EL (cell line): ENCODE measurements around the gene DPY19L3.
"Not testable (repeated sequence)": the region's sequence is repeated elsewhere in the genome, so short reads cannot be mapped to it uniquely, and the experiment has no call there.

ENCODE experiments used
- DNase-seq: peaks from one replicate; pipeline ENCODE4 v3.0.0-alpha.2; 2016

Gene DPY19L3, protein sequence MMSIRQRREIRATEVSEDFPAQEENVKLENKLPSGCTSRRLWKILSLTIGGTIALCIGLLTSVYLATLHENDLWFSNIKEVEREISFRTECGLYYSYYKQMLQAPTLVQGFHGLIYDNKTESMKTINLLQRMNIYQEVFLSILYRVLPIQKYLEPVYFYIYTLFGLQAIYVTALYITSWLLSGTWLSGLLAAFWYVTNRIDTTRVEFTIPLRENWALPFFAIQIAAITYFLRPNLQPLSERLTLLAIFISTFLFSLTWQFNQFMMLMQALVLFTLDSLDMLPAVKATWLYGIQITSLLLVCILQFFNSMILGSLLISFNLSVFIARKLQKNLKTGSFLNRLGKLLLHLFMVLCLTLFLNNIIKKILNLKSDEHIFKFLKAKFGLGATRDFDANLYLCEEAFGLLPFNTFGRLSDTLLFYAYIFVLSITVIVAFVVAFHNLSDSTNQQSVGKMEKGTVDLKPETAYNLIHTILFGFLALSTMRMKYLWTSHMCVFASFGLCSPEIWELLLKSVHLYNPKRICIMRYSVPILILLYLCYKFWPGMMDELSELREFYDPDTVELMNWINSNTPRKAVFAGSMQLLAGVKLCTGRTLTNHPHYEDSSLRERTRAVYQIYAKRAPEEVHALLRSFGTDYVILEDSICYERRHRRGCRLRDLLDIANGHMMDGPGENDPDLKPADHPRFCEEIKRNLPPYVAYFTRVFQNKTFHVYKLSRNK

DNA sequence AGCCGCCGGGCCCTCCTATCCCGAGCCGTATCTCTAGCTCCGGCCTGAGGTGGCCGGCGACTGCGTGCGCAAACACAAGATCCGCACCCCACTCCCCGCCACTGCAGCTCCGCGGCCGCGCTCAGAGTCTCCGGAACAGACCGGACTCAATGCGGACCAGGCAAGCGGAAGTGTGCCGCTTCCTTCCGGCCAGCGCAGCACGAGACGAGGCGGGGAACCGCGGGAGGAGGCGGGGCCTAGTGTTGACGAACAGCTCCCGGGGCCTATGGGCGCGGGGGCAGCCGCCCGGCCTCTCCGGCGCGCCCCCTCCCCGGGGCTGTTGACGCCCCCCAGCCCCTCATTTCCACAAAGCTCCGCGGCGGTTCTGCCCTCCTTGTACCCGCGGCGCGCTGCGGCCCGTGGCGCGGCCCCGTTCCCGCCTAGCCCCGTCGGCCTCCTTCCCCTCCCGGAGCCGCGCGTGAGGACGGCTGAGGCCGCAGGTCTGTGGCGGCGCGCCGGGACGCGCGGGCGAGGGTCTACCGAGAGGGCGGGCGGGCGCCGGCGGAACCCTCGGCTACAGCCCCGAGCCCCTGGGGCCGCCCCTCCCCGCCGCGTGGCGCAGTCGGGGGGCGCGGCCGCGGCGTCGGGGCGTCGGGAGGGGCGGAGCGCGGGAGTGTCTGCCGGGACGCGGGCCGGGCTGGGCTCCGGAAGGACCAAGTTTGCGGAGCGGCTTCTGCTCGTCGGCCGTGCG lies at the start of gene DPY19L3:
Gene DPY19L3, plus strand, starts transcription at position 340 of the 730 bp plus-strand sequence. CDS start 2,484 bp downstream, outside the sequence.
- peak; percentile 92 for DNase-seq

DNA sequence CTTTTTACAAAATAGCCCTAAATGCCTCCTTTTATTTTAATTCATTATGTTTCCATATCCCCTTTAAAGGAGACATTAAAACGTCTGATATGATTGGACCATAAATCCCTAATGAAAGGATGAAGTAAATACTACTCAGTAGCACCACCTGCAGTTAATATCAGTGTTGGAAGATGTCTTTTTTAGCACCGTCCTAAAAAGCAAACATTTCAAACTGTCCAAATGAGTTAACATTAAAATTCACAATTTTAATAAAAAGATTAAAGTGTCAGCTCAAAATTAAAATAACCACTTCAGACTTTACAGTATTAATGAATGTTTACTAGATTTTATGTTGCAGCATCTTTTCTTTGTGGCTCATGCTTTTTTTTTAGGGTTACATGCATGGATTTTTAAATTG lies 47.9 kb upstream of the DPY19L3 start:
- DNase-seq, result no peak

DNA sequence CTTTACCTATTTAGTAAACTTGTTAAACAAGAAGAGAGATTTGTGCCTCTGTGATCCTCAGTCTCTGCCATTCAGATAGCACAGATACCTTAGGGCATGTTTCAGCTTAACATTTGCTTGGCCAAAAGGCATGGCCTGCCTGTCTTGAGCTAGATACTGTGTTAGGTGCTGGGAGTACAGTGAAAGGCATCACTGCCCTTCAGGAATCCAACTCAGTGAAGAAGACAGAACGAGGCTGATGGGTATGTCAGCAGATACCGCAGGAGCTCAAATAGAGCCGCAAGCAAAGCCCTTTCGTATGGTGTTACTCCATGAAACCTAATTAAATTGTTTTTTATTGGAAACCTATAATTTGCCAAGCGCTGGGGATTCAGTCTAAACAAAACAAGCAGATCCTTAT lies 47.2 kb upstream of the DPY19L3 start:
- no peak for DNase-seq

DNA sequence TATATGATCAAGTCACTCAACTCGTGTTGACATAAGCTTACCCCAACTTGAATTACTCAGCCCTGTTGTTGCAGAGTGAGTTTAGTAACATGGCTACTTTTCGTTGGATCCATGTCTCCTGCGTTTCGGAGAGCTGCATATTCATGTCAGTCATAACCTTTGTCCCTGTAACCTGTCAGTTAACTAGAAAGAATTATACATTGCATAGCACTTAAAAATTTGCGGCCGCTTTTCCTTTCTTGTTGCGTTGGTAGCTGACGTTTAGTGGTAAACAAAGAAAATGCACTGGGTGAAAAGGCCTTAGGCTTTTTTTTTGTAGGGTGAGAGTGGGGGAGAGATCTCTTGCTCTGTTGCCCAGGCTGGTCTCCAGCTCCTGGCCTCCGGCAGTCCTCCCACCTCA lies 46.0 kb upstream of the DPY19L3 start:
- DNase-seq, result no peak

DNA sequence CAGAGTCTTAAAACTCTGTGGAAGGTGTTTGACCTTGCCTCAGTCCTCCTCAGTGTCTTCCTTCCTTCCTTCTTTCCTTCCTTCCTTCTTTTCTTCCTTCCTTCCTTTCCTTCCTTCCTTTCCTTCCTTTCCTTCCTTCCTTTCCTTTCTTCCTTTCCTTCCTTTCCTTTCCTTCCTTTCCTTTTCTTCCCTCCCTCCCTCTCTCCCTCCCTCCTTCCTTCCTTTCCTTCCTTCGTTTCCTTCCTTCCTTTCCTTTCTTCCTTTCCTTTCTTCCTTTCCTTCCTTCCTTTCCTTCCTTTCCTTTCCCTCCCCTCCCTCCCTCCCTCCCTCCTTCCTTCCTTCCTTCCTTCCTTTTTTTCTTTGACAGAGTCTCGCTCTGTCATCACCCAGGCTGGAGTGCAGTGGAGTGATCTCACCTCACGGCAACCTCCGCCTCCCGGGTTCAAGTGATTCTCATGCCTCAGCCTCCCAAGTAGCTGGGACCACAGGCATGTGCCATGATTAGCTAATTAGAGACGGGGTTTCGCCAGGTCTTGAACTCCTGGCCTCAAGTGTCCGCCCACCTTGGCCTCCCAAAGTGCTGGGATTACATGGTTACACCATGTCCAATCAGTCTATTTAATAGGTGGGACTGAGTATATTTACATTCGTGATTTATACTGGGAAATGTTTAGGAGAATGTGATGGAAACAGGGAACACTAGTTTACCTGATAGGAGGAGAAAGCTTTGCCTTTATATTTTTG lies 43.8 kb upstream of the DPY19L3 start:
- no peak for DNase-seq

DNA sequence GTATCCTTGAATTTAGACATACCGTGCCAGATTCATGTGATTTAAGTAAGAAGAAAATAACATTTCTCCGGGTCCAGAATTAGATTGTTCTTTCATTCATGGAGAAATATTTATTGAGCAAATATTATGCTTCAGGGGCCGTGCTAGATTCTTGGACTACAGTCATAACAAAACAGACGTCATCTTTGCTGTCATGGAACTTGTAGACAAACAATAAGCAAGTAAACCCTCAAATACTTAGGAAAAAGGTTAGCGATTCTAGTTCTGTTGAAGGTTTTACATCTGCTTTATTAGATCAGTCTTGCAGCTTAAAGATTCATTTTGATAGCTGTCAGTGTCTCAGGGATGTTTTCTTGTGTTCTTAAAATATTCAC lies 43.3 kb upstream of the DPY19L3 start:
- DNase-seq, result no peak

DNA sequence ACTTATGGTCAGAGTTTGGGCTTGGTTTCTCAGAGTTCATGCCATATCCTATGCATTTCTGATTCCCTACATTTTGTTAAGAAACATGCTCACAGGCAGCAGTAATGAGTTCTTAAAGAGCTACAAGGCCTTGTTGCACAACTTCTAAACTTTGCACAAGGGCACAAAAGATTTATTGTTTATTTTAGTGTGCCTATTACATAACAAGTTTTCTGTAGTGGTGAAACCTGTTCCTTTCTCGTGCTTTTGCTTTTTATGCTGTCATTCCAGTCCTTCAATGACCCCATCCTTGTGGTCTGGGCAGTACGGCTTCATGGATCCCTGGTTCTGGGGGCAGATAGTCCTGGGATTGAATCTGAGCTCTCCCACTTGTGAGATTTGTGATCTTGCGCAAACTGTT lies 42.4 kb upstream of the DPY19L3 start:
- DNase-seq, result no peak

DNA sequence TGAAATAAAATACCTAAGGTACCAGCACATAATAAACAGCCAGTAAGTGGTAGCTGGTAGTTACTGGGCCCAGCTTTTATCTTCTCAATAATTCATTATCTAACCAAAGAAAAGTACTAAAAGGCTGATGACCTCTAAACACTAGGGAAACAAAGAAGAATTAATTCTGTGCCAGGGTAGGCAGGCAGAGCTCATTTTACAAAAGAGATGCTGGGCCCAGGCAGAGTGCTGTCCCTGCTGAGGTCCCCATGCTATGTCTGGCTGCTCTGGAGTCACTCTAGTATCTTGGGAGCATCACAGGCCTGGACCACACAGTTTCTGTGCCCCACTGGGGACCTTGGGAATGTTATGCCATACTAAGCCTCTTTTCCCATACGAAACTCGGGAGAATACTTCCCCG lies 41.9 kb upstream of the DPY19L3 start:
- DNase-seq, result no peak

DNA sequence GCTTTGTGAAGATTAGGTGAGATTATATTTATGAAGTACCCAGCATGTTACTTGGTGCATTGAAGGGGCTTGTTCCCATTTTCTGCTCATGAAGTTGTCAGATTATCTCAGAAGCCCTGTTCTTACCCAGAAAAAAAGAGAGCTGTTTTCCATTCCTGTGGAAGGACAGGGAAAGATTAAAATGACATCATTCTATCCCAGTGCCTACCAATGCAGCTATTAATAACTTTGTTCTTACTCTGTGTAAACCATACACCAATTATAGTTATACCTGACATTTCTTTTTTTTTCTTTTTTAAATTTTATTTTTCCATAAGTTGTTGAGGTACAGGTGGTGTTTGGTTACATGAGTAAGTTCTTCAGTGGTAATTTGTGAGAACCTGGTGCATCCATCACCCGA lies 41.5 kb upstream of the DPY19L3 start:
- no peak for DNase-seq

DNA sequence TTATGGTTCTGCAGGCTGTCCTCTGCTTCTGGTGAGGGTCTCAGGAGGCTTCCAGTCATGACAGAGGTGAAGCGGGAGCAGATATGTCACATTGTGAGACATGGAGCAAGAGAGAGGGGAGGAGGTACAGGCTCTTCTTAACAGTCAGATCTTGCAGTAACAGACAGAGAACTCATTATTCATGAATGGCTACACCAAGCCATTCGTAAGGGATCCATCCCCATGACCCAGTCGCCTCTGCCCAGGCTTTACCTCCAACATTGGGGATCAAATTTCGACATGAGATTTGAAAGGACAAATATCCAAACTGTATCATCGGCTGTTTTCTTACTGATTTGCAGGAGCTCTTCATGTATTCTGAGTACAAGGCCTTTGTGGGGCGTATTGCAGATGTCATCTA lies 38.5 kb upstream of the DPY19L3 start:
- no peak for DNase-seq

DNA sequence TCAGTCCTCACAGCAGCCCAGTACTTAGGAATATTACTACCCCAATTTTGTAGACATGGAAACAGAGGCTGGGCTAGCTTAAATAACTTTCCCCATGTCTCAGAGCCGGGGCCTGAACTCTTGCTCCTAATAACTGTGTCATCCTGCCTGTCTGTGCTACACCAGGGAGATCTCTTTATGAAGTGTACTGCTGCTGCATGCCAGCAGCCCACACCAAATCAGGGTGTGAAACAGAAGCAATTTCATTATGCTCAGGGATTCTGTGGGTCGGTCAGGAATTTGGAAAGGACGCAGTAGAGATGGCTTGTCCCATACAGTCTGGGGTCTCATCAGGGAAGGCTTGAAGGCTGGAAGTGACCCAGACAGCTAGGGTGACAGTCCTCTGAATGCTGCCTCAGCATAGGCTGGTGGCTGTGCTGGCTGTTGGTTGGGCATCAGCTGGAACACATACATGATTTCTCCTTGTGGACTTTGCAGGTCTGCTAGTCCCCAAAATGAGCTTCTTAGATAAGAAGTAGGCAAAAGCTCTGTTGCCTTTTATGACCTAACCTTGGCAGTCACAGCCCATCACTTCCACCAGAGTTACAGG lies 37.5 kb upstream of the DPY19L3 start:
- no peak for DNase-seq

DNA sequence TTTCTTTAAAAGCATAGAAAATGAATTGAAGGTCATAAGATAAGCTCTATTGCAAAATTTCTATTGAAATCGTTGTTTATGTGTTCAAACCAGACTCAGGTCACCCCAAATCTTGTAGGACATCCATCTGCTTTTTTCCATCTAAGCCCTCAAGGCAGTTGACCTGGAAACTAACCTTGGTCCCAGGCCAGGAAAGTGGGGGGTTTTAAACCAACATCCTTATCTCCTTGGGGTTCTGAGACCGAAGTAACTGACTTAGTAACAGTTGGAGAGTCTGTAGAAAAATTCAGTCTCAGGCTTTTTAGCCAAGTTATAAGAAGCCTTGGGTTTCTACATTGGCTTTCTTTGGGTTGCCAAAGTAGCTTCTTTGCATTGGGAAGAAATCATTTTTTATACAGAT lies 36.8 kb upstream of the DPY19L3 start:
- DNase-seq, result no peak

DNA sequence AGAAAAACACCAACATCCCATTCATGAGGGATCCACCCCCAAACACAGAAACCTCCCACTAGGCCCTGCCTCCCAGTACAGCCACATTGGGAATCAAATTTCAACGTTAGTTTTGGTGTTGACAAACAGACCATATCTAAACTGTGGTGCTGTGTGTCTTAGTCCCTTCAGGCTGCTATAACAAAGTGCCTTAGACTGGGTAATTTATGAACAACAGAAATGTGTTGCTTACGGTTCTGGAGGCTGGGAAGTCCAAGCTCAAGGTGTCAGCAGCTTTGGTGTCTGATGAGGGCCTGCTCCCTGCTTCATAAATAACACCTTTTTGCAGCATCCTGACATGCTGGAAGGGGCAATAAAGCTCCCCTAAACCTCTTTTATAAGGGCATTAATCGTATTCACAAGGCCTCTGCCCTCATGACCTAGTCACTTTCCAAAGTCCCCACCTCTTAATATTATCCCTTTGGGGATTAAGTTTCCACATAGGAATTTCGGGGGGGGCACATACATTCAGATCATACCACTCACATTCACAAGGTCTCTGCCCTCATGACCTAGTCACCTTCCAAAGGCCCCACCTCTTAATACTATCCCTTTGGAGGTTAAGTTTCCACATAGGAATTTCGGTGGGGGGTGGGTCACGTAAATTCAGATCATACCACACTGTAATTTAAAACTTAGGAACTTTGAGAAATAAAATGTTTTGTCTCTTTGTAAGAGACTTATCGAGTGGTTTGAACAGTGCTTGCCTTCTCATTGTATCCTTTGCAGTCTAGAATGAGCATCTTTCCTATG lies 32.6 kb upstream of the DPY19L3 start:
- peak; percentile 75 for DNase-seq

DNA sequence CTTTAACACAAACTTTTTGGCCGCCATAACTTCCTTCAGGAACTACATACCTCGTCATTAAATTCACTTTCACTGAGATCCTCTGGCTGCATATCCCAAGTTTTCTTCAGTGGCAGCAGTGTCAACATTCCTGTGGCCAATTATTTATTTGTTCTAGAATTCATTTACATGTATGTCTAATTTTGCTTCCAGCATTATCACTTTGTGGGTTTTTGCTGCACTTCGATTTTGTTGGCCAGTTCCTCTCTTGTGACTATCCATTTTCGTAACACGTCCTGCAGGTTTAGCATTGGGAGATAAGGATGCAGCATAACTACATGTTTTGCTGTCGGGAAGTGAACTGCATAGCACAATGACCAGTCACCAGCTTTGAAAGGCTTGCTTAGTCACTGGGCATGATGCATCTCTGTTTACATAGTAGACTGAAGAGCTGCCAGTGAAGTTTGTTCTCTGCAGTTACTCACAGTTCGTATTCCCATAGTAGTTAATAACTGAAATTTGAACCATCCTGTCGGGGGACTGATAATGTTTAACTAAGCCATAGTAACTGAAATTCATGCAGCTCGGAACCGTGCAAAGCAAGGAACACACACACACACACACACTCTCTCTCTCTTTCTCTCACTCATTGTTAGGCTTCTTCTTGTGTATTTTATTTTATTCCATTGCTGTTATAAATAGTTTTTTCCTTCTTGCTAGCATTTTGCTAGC lies 31.8 kb upstream of the DPY19L3 start:
- DNase-seq, result peak; percentile 98

DNA sequence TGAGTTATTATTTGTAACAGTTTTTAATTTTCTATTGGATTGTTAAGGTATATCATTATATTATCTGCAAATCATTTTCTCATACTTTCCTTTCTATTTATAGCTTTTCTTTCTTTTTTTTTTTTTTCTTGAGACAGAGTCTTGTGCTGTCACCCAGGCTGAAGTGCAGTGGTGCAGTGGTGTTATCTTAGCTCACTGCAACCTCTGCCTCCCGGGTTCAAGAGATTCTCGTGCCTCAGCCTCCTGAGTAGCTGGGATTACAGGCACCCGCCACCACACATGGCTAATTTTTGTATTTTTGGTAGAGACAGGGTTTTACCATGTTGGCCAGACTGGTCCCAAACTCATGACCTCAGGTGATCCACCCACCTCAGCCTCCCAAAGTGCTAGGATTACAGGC lies 31.2 kb upstream of the DPY19L3 start:
- not testable (repeated sequence) for DNase-seq

DNA sequence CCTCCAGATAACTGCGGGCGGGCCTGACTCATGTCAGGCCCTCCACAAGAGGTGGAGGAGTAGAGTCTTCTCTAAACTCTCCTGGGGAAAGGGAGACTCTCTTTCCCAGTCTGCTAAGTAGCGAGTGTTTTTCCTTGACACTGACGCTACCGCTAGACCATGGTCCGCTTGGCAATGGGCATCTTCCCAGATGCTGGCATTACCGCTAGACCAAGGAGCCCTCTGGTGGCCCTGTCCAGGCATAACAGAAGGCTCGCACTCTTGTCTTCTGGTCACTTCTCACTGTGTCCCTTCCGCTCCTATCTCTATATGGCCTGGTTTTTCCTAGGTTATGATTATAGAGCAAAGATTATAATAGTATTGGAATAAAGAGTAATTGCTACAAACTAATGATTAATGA lies 28.5 kb upstream of the DPY19L3 start:
- DNase-seq, result not testable (repeated sequence)

DNA sequence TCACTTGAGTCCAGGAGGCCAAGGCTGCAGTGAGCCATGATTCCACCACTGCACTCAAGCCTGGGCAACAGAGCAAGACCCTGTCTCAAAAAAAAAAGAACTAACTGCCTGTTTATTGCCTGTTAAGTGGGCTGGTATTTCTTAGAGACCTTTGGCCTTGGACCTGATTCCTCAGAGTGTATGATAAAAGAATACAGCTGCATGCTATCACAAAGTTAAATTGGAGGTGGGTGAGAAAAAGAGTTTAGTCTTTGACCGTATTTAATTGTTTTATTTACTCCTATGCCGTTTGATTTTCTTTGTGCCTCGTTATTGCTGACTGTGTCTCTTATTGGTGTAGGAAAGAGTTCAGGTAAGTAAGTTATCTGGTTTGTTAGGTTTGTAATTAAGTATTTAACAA lies 25.3 kb upstream of the DPY19L3 start:
- no peak for DNase-seq

DNA sequence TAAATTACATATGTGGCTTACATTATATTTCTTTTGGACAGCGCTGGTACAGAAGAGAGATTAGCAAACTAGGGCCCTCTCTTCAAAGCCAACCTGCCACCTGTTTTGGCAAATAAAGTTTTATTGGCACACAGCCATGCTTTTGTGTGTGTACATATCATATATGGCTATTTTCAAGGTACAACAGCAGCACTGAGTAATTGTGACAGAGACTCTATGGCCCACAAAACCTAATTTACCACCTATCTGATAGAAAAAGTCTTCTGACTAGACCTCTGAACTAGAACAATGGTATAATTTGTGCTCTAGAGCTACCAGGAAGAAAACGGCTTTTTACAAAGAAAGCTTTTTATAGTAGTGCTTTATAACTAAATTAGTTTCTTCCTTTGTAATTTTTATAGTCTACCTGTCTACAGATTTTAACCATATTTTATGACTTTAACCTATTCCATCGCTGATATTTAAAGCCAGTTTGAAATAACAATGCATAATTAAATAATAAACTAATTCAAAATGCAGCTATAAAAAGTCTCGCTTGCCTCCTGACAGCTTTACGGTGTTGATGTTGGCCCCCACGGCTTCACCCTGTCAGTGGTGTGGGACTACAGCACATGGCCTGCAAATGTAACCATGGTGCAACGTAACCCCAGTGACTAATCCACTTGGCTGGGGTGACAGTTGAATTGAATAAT lies 17.7 kb upstream of the DPY19L3 start:
- DNase-seq, result peak; percentile 46

DNA sequence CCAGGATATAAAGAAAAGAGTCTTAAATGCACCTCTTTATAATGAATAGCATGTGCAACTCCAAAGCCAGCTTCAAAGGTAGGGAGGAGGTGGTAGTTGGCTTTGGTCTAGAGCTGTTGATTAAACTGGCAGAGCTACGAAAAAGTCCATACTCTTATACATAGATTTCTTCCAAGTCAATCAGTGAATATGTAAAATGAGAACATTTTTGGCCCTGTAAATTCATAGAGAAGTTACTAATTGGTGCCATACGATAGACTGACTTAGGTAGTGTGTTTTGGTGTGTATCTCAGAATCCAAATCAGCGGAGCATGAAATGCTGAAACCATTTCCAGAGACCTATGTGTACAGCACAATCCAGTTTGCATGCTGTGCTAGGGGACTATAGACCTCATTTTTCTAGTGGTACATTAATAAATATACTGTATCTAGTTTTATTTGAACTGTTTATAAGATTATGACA lies 17.1 kb upstream of the DPY19L3 start:
- no peak for DNase-seq

DNA sequence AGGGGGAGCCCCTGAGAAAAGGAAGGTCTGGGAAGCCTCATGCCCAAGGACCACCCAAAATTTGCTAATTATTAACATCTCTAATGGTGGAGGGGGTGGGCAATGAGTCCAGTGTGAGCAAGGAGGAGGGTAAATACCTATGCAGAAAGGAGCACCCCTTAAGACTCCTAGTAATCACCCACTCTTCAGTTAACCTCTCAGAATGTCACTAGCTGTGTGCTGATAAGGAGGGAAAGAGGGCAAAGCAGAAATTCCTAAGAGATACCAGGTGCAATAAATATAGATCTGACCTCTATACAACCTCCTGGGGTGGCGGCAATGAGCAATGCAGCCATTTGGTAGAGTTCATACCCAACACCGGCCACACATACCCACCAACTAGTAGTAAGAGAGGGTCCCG lies 12.7 kb upstream of the DPY19L3 start:
- DNase-seq, result no peak
